Subcutaneous adipose tissue (tissue), 4 donors: Measurements from ENCODE around the gene IGF2BP3. TPM values are rescaled to one million over a fixed set of nuclear protein-coding genes. Genes with fewer than 3 reads are reported as not detected.

Source experiments
- CTCF ChIP-seq: fragments of 450-650 bp; IDR thresholded peaks from one replicate; pipeline ENCODE4 v1.5.1; 2016; ENCODE audit warnings: low read depth, mild to moderate bottlenecking, control low read depth, antibody characterized with exemption, moderate library complexity
- total RNA-seq, 4 donors: library from RNA; depleted of rRNA; stranded (reverse); fragments of >200 nt; gene quantifications; one replicate each; pipeline ENCODE4 v1.1.0, GENCODE V29; 2016

IGF2BP3 gene
- total RNA-seq, 4 donors from 2014 or later: 0.94 to 3.6 (median 1.8) TPM

DNA sequence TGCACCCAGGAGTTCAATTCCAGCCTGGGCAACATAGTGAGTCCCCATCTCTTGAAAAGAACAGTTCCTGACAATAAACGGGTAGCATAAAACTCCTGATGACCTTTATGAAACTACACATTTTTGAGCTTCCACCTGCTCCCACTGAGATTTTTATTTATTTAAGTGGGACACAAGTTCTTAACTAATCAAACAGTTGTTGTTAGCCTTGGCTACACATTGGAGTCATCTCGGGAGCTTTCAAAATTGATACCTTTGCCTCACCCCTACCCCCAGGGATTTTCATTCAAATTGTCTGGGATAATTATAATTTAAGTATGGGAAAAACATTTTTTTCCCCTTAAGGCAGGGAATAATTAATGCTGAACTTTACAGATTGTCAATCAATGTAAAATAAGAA lies 131.9 kb downstream of the IGF2BP3 start:
- TF ChIP-seq CTCF: no peak

DNA sequence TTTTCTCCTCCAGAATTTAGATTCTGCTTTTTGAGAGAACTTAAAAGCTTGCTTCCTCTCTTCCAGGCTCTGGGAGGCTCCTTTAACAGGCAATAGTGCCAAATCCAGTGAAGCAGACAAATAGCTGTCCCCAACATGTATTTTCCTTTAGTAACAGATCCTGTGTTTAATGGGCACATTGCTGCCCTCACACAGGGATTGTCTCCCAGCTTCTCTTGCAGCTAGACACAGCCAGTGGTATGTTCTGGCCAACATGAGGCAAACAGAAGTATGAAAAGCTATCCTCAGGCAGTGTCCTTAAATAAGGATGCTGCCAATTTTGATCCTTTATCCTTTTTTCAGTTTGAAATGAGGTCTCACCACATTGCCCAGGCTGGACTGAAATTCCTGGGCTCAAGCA lies 132.9 kb downstream of the IGF2BP3 start:
- TF ChIP-seq CTCF: no peak

GRCh38 chr7:23336799-23337283 lies 133.4 kb downstream of the IGF2BP3 start:
- no peak for TF ChIP-seq CTCF

- no peak for TF ChIP-seq CTCF
Measured at GRCh38 chr7:23336086-23336485, 134.2 kb downstream of the IGF2BP3 start.

DNA sequence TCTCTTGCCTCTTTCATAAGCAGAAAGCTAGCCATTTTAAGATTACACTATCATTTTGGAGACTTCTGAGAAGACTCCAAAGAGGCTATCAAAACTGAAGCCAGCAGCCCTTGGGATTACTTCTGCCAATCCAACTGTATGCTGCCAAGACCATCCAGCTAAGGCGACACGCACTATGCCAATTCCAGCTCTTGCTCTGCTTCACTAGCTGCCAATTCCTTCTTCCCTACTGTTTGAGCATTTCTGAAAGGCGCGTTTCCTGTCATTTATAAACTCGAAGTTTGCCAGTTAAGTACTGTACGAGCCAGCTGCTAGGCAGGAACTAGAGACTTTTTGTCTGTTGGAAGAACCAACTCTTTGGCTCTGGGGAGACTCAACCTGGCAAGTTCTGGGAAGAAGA lies 134.7 kb downstream of the IGF2BP3 start:
- TF ChIP-seq CTCF: no peak

- TF ChIP-seq CTCF: no peak
Measured at GRCh38 chr7:23335136-23335535, 135.2 kb downstream of the IGF2BP3 start.

GRCh38 chr7:23334482-23335056 lies 135.7 kb downstream of the IGF2BP3 start:
- TF ChIP-seq CTCF: no peak
